Left ventricle myocardium inferior (tissue), 1 donor: ENCODE measurements around the gene RRM1. TPM values are rescaled to one million over a fixed set of nuclear protein-coding genes. Genes with fewer than 3 reads are reported as not detected.

Source experiments
- DNase-seq: peaks from one replicate; pipeline ENCODE4 v3.0.0-alpha.2; 2020
- H3K27ac ChIP-seq: fragments of 200-600 bp; replicated peaks from 2 replicates; pipeline ENCODE4 v1.8.0; 2021
- H3K27me3 ChIP-seq: fragments of 200-600 bp; 2 replicates; pipeline ENCODE4 v1.8.0; 2021; ENCODE audit warnings: low read depth
- H3K36me3 ChIP-seq: fragments of 200-600 bp; 2 replicates; pipeline ENCODE4 v1.8.0; 2021
- H3K4me1 ChIP-seq: fragments of 200-600 bp; 2 replicates; pipeline ENCODE4 v1.8.0; 2021
- H3K4me3 ChIP-seq: fragments of 200-600 bp; 2 replicates; pipeline ENCODE4 v1.8.0; 2021; ENCODE audit warnings: mild to moderate bottlenecking, moderate library complexity
- H3K9me3 ChIP-seq: fragments of 200-600 bp; replicated peaks from 2 replicates; pipeline ENCODE4 v1.8.0; 2021
- CTCF ChIP-seq: fragments of 200-600 bp; IDR thresholded peaks from 2 replicates; pipeline ENCODE4 v1.8.0; 2021; ENCODE audit warnings: antibody characterized with exemption, mild to moderate bottlenecking, borderline replicate concordance
- intact Hi-C: fragments of 100-400 bp; cut with micrococcal nuclease; formaldehyde crosslinking; loops from one replicate; pipeline ENCODE4 v1.11.0; 2022
- total RNA-seq: library from RNA; stranded (reverse); fragmentation: NEBNext Ultra II Directional; extraction: Animal tissue kit (Norgen Biotek cat#: 25700); gene quantifications from one replicate; pipeline ENCODE4 v1.2.1, GENCODE V29; 2021
- donor health status: DM: no; HTN: yes; CAD: no; lungs with severe emphysema.

The RRM1 gene
- total RNA-seq, 1 donor from 2014 or later: 28.5 TPM

GRCh38 chr11:4071325-4071724 lies 23.3 kb upstream of the RRM1 start:
- H3K4me1 ChIP-seq: peaks cover 15% of the 10 kb centered on the region
- intact Hi-C loops: no loop called here
- TF ChIP-seq CTCF: no peak
- no peaks in the 10 kb centered on the region for H3K9me3 ChIP-seq
- no peak for DNase-seq
- H3K4me3 ChIP-seq: no peak overlapping the region
- H3K36me3 ChIP-seq: peaks cover 6% of the 10 kb centered on the region
- no peaks in the 10 kb centered on the region for H3K27me3 ChIP-seq
- H3K27ac ChIP-seq: no peak overlapping the region

GRCh38 chr11:4071914-4072313 lies 22.7 kb upstream of the RRM1 start:
- Histone ChIP-seq H3K4me3 (no peak overlapping the region), H3K4me1 (peaks cover 12% of the 10 kb centered on the region), H3K36me3 (peaks cover 6% of the 10 kb centered on the region), H3K9me3 (no peaks in the 10 kb centered on the region), H3K27me3 (no peaks in the 10 kb centered on the region), H3K27ac (peak overlapping the region; percentile 1)
- intact Hi-C loops: loop anchor here (2.0 kb wide), 1 partner anchor 221 kb away; no protein-coding TSS in a partner anchor
- DNase-seq: no peak
- no peak for TF ChIP-seq CTCF

GRCh38 chr11:4072668-4073285 lies 21.8 kb upstream of the RRM1 start:
- TF ChIP-seq CTCF: peak; percentile 86

GRCh38 chr11:4074266-4074665 lies 20.3 kb upstream of the RRM1 start:
- intact Hi-C loops: no loop called here
- Histone ChIP-seq H3K4me3 (no peak overlapping the region), H3K4me1 (peaks cover 12% of the 10 kb centered on the region), H3K9me3 (no peaks in the 10 kb centered on the region), H3K27ac (no peak overlapping the region), H3K27me3 (no peaks in the 10 kb centered on the region), H3K36me3 (peaks cover 6% of the 10 kb centered on the region)
- no peak for DNase-seq
- TF ChIP-seq CTCF: no peak

More at GRCh38 chr11:4072668-4073285, 21.8 kb upstream of the RRM1 start:
- Histone ChIP-seq H3K9me3 (no peaks in the 10 kb centered on the region), H3K36me3 (peaks cover 6% of the 10 kb centered on the region), H3K27ac (no peak overlapping the region), H3K4me1 (peaks cover 12% of the 10 kb centered on the region), H3K27me3 (no peaks in the 10 kb centered on the region), H3K4me3 (no peak overlapping the region)
- intact Hi-C loops: loop anchor here (2.0 kb wide), 1 partner anchor 222 kb away; no protein-coding TSS in a partner anchor
- DNase-seq: no peak

- no peak overlapping the region for H3K27ac ChIP-seq
- H3K4me3 ChIP-seq: no peak overlapping the region
- intact Hi-C loops: no loop called here
Observed at GRCh38 chr11:4076774-4077173, 17.8 kb upstream of the RRM1 start.

More at GRCh38 chr11:4076774-4077173, 17.8 kb upstream of the RRM1 start:
- no peaks in the 10 kb centered on the region for H3K27me3 ChIP-seq
- peaks cover 12% of the 10 kb centered on the region for H3K4me1 ChIP-seq
- TF ChIP-seq CTCF: no peak
- peaks cover 12% of the 10 kb centered on the region for H3K36me3 ChIP-seq
- no peak for DNase-seq
- no peaks in the 10 kb centered on the region for H3K9me3 ChIP-seq
